Mesenchymal stem cell (in vitro differentiated cells and primary cell): Measurements from ENCODE around the gene SNRPD2.
A peak's percentile ranks its signal among the peaks of the same experiment; 100 is the strongest.

Experiments used
- DNase-seq: peaks from one replicate; pipeline ENCODE4 v3.0.0-alpha.2; 2013
- H2AFZ ChIP-seq: one replicate; pipeline ENCODE4 v1.6.1; 2013; ENCODE audit warnings: low read depth, mild to moderate bottlenecking, control low read depth, inconsistent platforms, low read length, moderate library complexity
- H2AK5ac ChIP-seq: 2 replicates; pipeline ENCODE4 v1.6.1; 2013; ENCODE audit warnings: low read length, moderate library complexity, mild to moderate bottlenecking, inconsistent platforms; ENCODE audit not compliant: severe bottlenecking
- H2BK120ac ChIP-seq: one replicate; pipeline ENCODE4 v1.6.1; 2013; ENCODE audit warnings: low read depth, mild to moderate bottlenecking, inconsistent platforms, low read length, moderate library complexity
- H2BK12ac ChIP-seq, 2 experiments: one replicate each; pipeline ENCODE4 v1.6.1; 2013; ENCODE audit warnings: inconsistent platforms in 2 of 2, low read length in 2 of 2, mild to moderate bottlenecking in 2 of 2, moderate library complexity in 2 of 2, control low read depth in 1 of 2
- H2BK15ac ChIP-seq: one replicate; pipeline ENCODE4 v1.6.1; 2013; ENCODE audit warnings: mild to moderate bottlenecking, low read depth, inconsistent platforms; ENCODE audit not compliant: poor library complexity, severe bottlenecking
- H2BK5ac ChIP-seq: 2 replicates; pipeline ENCODE4 v1.6.1; 2013; ENCODE audit warnings: low read depth, mild to moderate bottlenecking, low read length, control low read depth, inconsistent platforms; ENCODE audit not compliant: poor library complexity, severe bottlenecking
- H3K14ac ChIP-seq, 2 experiments: one replicate each; pipeline ENCODE4 v1.6.1; 2013; ENCODE audit warnings: inconsistent platforms in 2 of 2, low read length in 2 of 2, control low read depth in 1 of 2, mild to moderate bottlenecking in 1 of 2, moderate library complexity in 1 of 2
- H3K18ac ChIP-seq, 2 experiments: one replicate each; pipeline ENCODE4 v1.6.1; 2013; ENCODE audit warnings: inconsistent platforms in 2 of 2, low read length in 2 of 2, control low read depth in 1 of 2, low read depth in 1 of 2, mild to moderate bottlenecking in 1 of 2
- H3K23ac ChIP-seq, 2 experiments: one replicate each; pipeline ENCODE4 v1.6.1; 2013; ENCODE audit warnings: inconsistent platforms in 2 of 2, low read length in 2 of 2, mild to moderate bottlenecking in 2 of 2, moderate library complexity in 2 of 2, control low read depth in 1 of 2
- H3K27ac ChIP-seq: 2 replicates; pipeline ENCODE4 v1.5.1; 2013; ENCODE audit warnings: mild to moderate bottlenecking, moderate library complexity, low read length, control low read depth, inconsistent platforms; ENCODE audit not compliant: poor library complexity, severe bottlenecking
- H3K27me3 ChIP-seq, 2 experiments: 2 replicates each; pipeline versions ENCODE4 v1.6.1 to v1.7.0; 2013; ENCODE audit warnings: low read length in 2 of 2, mild to moderate bottlenecking in 2 of 2, moderate library complexity in 2 of 2, control low read depth in 1 of 2, inconsistent platforms in 1 of 2; ENCODE audit not compliant: control insufficient read depth in 1 of 2, insufficient read depth in 1 of 2
- H3K36me3 ChIP-seq, 2 experiments: 2 replicates each; pipeline versions ENCODE4 v1.6.1 to v1.7.0; 2013; ENCODE audit warnings: low read length in 2 of 2, control low read depth in 1 of 2, inconsistent platforms in 1 of 2, low read depth in 1 of 2, mild to moderate bottlenecking in 1 of 2; ENCODE audit not compliant: insufficient read depth in 2 of 2, control insufficient read depth in 1 of 2
- H3K4ac ChIP-seq, 2 experiments: one replicate each; pipeline ENCODE4 v1.6.1; 2013; ENCODE audit warnings: inconsistent platforms in 2 of 2, low read length in 2 of 2, mild to moderate bottlenecking in 2 of 2, moderate library complexity in 2 of 2, control low read depth in 1 of 2, low read depth in 1 of 2
- H3K4me1 ChIP-seq: 2 replicates; pipeline ENCODE4 v1.6.1; 2013; ENCODE audit warnings: low read depth, low read length, control low read depth; ENCODE audit not compliant: control insufficient read depth, insufficient read depth
- H3K4me2 ChIP-seq: 2 replicates; pipeline ENCODE4 v1.6.1; 2013; ENCODE audit warnings: low read length, mild to moderate bottlenecking, inconsistent platforms; ENCODE audit not compliant: poor library complexity, severe bottlenecking
- H3K4me3 ChIP-seq, 2 experiments: 2 replicates each; pipeline versions ENCODE4 v1.5.1 to v1.7.0; 2013; ENCODE audit warnings: low read length in 2 of 2, mild to moderate bottlenecking in 2 of 2, control low read depth in 1 of 2, low read depth in 1 of 2; ENCODE audit not compliant: insufficient read depth in 1 of 2
- H3K79me1 ChIP-seq: replicated peaks from 2 replicates; pipeline ENCODE4 v1.6.1; 2013; ENCODE audit warnings: mild to moderate bottlenecking, control low read depth, low read length, inconsistent platforms; ENCODE audit not compliant: poor library complexity, severe bottlenecking
- H3K9ac ChIP-seq: 2 replicates; pipeline ENCODE4 v1.7.0; 2013; ENCODE audit warnings: mild to moderate bottlenecking, low read length, moderate library complexity
- H3K9me3 ChIP-seq: 2 replicates; pipeline ENCODE4 v1.7.0; 2013; ENCODE audit warnings: mild to moderate bottlenecking, low read length; ENCODE audit not compliant: control insufficient read depth
- H4K8ac ChIP-seq: one replicate; pipeline ENCODE4 v1.6.1; 2013; ENCODE audit warnings: inconsistent platforms, mild to moderate bottlenecking, low read length, moderate library complexity
- H4K91ac ChIP-seq: one replicate; pipeline ENCODE4 v1.6.1; 2013; ENCODE audit warnings: mild to moderate bottlenecking, low read length, inconsistent platforms
- WGBS: methylation state at CpG from one replicate; pipeline ENCODE4 v1.1.7; 2013; ENCODE audit warnings: mixed read lengths; 5-methylcytosine and 5-hydroxymethylcytosine counted together

The SNRPD2 gene

DNA sequence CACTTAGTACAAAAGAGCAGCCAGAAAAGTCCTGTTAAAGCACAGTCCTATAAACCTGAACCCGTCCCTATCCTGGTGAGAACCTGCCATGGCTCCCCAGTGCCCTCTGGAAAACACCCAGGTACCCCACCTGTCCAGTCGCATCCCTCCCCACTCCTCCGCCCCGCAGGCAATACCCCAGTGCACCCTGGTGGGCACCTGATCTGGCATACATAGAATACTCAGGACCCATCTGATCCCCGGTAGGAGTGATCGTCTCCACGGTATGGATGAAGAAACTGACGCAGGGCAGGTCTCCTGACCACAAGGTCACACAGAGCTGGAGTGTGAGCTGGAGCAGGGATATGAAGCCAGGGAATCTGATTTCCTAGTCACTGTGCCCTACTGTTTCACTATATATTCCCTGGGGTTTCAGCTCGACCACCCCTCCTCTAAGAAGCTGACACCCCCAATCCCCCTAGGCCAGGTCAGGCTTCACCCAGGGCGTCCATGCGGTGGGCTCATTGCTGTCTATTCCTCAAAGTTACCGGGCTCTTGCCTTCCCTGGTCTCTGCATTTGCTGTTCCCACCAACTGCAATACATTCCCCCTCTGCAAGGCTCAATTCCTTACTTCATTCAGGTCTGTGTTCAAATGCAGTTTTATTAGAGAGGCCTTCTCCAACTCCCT lies 26.4 kb upstream of the SNRPD2 start:
- DNase-seq: peak; percentile 61
- H3K79me1 ChIP-seq: peaks cover 19% of the 10 kb centered on the region
- H3K4me2 ChIP-seq: peak overlapping the region; percentile 71
- H3K4me3 ChIP-seq: peak overlapping the region; percentile 37 to 90
- peak overlapping the region; percentile 80 for H3K27ac ChIP-seq
- H2AK5ac ChIP-seq: peak overlapping the region; percentile 94
- peak overlapping the region; percentile 45 for H4K8ac ChIP-seq
- H2BK5ac ChIP-seq: peak overlapping the region; percentile 71
- peak overlapping the region; percentile 17 for H2BK15ac ChIP-seq
- H2BK12ac ChIP-seq: peak overlapping the region; percentile 49 to 90
- H3K18ac ChIP-seq: peak overlapping the region; percentile 69 to 86
- peaks cover 10 to 19% of the 10 kb centered on the region in 2 experiments for H3K36me3 ChIP-seq
- peak overlapping the region; percentile 95 for H3K9ac ChIP-seq
- peak overlapping the region in 1 of 2 experiments; percentile 87 for H3K23ac ChIP-seq
- H2BK120ac ChIP-seq: peak overlapping the region; percentile 78
- H3K4ac ChIP-seq: peak overlapping the region; percentile 55 to 92
- H3K27me3 ChIP-seq: no peaks in the 10 kb centered on the region
- no peak overlapping the region for H2AFZ ChIP-seq
- H4K91ac ChIP-seq: peak overlapping the region; percentile 53
- H3K14ac ChIP-seq: peak overlapping the region in 1 of 2 experiments; percentile 84
- WGBS: 58% methylated on average over 12 of the region's 12 CpGs
- H3K9me3 ChIP-seq: no peaks in the 10 kb centered on the region
- H3K4me1 ChIP-seq: peaks cover 14% of the 10 kb centered on the region

DNA sequence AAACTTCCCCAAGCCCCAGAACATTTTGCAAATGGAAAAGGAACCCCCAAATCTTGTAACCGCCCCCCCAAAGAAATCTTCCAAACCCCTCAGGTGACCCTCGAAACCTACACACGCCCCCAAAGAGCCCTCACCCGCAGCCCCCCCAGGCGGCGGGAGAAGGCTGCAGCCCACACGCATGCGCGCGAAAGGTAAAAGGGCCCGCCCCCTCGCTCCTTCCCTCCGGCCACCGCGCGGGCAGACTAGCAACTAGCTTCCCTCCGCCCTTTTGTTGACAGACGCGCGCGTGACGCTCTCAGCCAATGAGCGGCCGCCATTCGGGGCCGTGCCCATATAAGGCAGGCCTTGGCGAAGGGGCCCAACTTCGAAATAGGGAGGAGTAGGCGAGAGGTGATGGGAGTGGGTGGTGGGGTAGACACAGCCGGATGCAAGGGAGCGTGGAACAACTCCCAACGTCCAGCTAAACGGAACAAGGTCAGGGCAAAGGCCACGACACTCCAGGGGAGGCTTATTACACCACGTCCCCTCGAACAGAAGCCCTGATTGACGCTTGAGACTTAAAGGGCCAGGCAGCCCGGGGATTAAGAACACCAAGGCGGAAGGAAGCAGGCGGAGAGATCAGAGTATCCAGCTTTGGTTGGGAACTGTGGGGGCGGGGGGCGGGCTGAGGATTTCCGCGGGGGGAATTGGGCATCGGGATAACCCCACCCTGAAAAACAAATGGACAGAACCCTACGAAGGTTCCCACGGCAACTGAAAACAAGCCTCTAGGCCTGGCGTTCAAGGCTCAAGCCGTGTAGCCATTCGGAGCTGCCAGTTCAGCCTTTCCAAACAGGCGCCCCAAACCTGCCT lies 25.6 kb upstream of the SNRPD2 start:
- H2BK5ac ChIP-seq: peak overlapping the region; percentile 71
- H3K4ac ChIP-seq: peak overlapping the region; percentile 73 to 92
- H3K4me3 ChIP-seq: peak overlapping the region; percentile 48 to 90
- H3K4me2 ChIP-seq: peak overlapping the region; percentile 95
- H3K14ac ChIP-seq: no peak overlapping the region
- H3K27ac ChIP-seq: peak overlapping the region; percentile 80
- peak overlapping the region; percentile 95 for H3K9ac ChIP-seq
- peak overlapping the region; percentile 53 for H4K91ac ChIP-seq
- H2AK5ac ChIP-seq: peak overlapping the region; percentile 94
- peaks cover 12% of the 10 kb centered on the region for H3K4me1 ChIP-seq
- WGBS: under 1% methylated on average over 51 of the region's 51 CpGs
- no peak overlapping the region for H2AFZ ChIP-seq
- peak overlapping the region in 1 of 2 experiments; percentile 90 for H2BK12ac ChIP-seq
- peak overlapping the region; percentile 68 to 86 for H3K18ac ChIP-seq
- H3K79me1 ChIP-seq: peaks cover 19% of the 10 kb centered on the region
- H3K9me3 ChIP-seq: no peaks in the 10 kb centered on the region
- peaks cover 17 to 26% of the 10 kb centered on the region in 2 experiments for H3K36me3 ChIP-seq
- H3K23ac ChIP-seq: peak overlapping the region in 1 of 2 experiments; percentile 87
- no peaks in the 10 kb centered on the region for H3K27me3 ChIP-seq
- peak overlapping the region; percentile 17 for H2BK15ac ChIP-seq
- H2BK120ac ChIP-seq: peak overlapping the region; percentile 64
- peak; percentile 99 for DNase-seq
- H4K8ac ChIP-seq: peak overlapping the region; percentile 73

DNA sequence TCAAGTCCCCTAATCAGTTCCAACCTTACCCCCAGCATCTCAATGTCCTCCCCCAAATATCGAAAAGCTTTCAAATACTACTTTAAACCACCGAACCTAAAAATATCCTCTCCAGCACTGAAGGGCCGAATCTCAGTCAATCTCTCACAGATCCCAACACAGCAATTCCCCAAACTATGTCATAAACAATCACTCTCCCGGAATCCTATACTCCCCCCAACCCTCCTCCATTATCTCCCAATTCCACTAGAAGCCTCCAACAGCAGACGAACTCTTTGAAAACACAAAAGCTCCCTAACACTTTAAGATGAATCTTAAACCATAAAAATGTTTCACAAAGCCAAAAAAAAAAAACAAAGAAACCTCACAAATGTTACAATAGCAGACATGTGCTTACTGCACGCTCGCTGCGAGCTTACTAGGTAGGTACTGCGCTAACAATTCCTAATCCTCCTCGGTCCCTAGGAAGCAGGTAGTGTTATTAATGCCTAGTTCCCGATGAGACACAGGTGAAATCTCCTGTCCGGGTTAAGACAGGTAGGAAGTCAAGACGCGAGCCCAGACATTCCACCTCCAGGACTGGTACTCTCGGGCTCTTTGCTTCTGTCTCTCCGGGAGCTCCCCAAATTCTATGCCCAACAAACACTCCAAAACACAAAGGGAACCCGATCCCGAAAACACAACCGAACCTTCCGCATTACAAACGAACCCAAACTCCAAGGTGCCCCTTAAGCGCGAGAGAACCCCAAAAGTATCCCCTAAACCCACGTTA lies 24.8 kb upstream of the SNRPD2 start:
- peak overlapping the region; percentile 59 for H2BK5ac ChIP-seq
- H3K4ac ChIP-seq: peak overlapping the region; percentile 73 to 74
- no peaks in the 10 kb centered on the region for H3K27me3 ChIP-seq
- 4% methylated on average over 24 of the region's 24 CpGs for WGBS
- H3K4me1 ChIP-seq: peaks cover 9% of the 10 kb centered on the region
- peaks cover 25 to 27% of the 10 kb centered on the region in 2 experiments for H3K36me3 ChIP-seq
- H3K4me2 ChIP-seq: peak overlapping the region; percentile 95
- H3K79me1 ChIP-seq: peaks cover 22% of the 10 kb centered on the region
- H3K18ac ChIP-seq: peak overlapping the region in 1 of 2 experiments; percentile 58
- no peaks in the 10 kb centered on the region for H3K9me3 ChIP-seq
- peak overlapping the region; percentile 64 for H3K27ac ChIP-seq
- H4K8ac ChIP-seq: peak overlapping the region; percentile 73
- peak overlapping the region in 1 of 2 experiments; percentile 23 for H3K14ac ChIP-seq
- peak overlapping the region; percentile 94 for H2AK5ac ChIP-seq
- DNase-seq: peak; percentile 35
- peak overlapping the region; percentile 85 for H2BK15ac ChIP-seq
- peak overlapping the region; percentile 57 for H4K91ac ChIP-seq
- peak overlapping the region; percentile 95 for H3K9ac ChIP-seq
- peak overlapping the region; percentile 11 to 52 for H2BK12ac ChIP-seq
- H2BK120ac ChIP-seq: peak overlapping the region; percentile 64
- H2AFZ ChIP-seq: no peak overlapping the region
- peak overlapping the region; percentile 48 to 90 for H3K4me3 ChIP-seq
- peak overlapping the region in 1 of 2 experiments; percentile 30 for H3K23ac ChIP-seq
